Pulmonary artery endothelial cell (primary cell): ENCODE results near the gene ANKRD31. TPM values are rescaled to one million over a fixed set of nuclear protein-coding genes. Genes with fewer than 3 reads are reported as not detected.

Experiments used
- DNase-seq: peaks from one replicate; pipeline ENCODE4 v3.0.0-alpha.2; 2011; ENCODE audit warnings: low read depth, low spot score
- total RNA-seq: library from RNA; depleted of rRNA; stranded (reverse); fragments of >200 nt; gene quantifications from 2 replicates; pipeline ENCODE4 v1.2.3, GENCODE V29; 2014

The ANKRD31 gene
- total RNA-seq, 1 donor from 2014 or later = not detected

- no peak for DNase-seq
Measured at GRCh38 chr5:75042522-75042921, 194.2 kb downstream of the ANKRD31 start.

- no peak for DNase-seq
Measured at GRCh38 chr5:75040973-75041372, 195.7 kb downstream of the ANKRD31 start.

GRCh38 chr5:75037106-75037505 is 199.6 kb downstream of the ANKRD31 start:
- no peak for DNase-seq

- no peak for DNase-seq
Measured at GRCh38 chr5:75034137-75034739, 202.4 kb downstream of the ANKRD31 start.

GRCh38 chr5:75031366-75031765 is 205.3 kb downstream of the ANKRD31 start:
- DNase-seq = no peak

GRCh38 chr5:75028090-75028489 is 208.6 kb downstream of the ANKRD31 start:
- DNase-seq = no peak

GRCh38 chr5:75023368-75024159 is 213.1 kb downstream of the ANKRD31 start:
- DNase-seq = no peak

- DNase-seq = no peak
Measured at GRCh38 chr5:75021800-75022199, 214.9 kb downstream of the ANKRD31 start.

GRCh38 chr5:75021219-75021618 is 215.5 kb downstream of the ANKRD31 start:
- no peak for DNase-seq

- DNase-seq = no peak
Measured at GRCh38 chr5:75020016-75020656, 216.5 kb downstream of the ANKRD31 start.

- DNase-seq = no peak
Measured at GRCh38 chr5:75018805-75019587, 217.7 kb downstream of the ANKRD31 start.

Other genes with a start within 250 kb of the ANKRD31 start
- gene GCNT4, start 184.3 kb downstream of the ANKRD31 start, total RNA-seq = 0.07 and 0.20 TPM in 2 replicates
- 86.8 and 119 TPM in 2 replicates for gene HMGCR, start 100.3 kb upstream of the ANKRD31 start, total RNA-seq